HG03280 (cell line): ENCODE results near the gene PMEPA1.

ENCODE experiments used
- ATAC-seq: cut with Tn5 transposase; IDR thresholded peaks from one replicate; pipeline ENCODE4 v1.9.1; 2021; ENCODE audit warnings: mild to moderate bottlenecking, moderate library complexity; ENCODE audit not compliant: unreplicated experiment

The PMEPA1 gene

GRCh38 chr20:57612916-57613315, 96.9 kb downstream of the PMEPA1 start:
- no peak for ATAC-seq

GRCh38 chr20:57612436-57612835, 97.4 kb downstream of the PMEPA1 start:
- ATAC-seq, result no peak

DNA sequence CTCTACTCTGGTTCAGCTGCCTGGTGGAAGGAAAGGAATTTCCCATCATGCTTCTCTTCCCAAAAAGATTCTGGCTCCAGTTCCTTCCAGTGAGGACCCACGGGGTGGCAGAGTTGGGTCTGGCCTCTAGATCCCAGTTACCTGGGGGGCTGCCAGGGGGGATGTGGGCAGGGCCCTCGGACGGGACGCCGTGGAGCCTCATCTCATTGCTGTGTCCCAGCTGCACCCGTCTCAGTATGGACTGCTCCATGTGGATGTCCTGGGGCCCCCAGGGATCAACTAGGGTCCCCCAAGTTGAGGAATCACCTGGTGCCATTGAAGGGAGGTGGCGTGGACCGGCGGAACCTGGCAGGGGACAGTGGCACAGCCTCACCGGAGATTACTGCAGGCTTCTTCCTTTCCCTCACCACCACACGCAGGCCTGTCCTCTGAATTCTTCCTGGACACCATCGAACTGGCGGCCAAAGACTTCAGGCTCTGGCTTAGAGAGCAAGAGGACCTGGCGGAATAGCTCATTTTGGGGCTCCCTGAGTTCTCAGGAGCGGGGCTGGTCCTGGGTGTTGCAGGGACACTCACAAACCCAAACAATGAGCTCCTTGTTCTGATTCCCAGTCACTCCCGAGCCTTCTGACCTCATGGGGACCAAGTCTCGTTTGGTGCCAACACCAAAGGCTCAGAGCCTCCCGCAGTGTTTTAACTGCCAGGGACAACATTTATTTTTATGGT, 98.1 kb downstream of the PMEPA1 start:
- no peak for ATAC-seq

DNA sequence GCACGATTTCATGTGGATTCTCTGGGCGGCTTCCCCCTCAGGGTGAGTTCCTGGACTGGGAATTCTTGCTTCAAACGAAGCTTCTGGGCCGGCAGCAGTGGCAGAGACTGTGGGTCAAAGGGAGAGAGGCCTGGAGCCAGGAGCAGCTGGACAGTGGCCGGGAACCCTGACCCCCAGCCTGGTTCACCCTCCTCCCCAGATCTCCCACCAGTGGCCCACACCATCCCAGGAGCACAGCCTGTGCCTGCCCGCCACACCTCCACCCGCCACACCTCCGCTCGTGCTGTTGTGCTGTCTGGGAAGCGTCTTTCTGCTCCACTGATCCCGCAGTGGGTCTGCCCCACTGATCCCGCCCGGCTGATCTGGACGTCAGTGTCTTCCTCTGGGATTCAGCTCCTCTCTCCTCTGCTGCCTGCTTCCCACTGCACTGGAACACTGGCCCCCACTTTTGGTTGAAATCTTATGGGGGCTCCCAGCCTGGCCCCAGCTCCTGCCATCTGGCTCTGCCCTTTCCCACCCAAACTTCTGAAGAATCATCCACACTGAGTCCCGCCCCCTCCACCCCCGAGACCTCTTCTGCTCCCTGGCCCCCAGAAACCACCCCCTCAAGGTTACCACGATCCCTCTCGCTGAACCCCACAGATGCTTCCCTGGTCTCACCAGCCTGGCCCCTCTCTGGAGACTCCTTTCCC, 99.4 kb downstream of the PMEPA1 start:
- no peak for ATAC-seq

DNA sequence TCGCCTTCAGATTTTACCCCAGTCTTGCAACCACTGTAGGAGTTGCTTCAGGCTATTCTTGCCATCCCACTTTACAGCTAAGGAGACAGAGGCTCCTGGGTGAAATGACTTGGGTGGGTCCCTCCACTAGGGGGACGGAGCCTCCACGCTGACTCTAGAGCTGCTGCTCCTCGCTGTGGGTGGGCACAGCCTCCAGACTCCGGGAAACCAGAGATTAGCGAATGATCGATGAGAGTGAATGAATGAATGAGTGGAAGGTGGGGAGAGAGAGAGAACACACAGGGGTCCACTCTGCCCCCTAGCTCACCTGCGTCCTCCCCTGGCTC, 100.0 kb downstream of the PMEPA1 start:
- ATAC-seq, result no peak

DNA sequence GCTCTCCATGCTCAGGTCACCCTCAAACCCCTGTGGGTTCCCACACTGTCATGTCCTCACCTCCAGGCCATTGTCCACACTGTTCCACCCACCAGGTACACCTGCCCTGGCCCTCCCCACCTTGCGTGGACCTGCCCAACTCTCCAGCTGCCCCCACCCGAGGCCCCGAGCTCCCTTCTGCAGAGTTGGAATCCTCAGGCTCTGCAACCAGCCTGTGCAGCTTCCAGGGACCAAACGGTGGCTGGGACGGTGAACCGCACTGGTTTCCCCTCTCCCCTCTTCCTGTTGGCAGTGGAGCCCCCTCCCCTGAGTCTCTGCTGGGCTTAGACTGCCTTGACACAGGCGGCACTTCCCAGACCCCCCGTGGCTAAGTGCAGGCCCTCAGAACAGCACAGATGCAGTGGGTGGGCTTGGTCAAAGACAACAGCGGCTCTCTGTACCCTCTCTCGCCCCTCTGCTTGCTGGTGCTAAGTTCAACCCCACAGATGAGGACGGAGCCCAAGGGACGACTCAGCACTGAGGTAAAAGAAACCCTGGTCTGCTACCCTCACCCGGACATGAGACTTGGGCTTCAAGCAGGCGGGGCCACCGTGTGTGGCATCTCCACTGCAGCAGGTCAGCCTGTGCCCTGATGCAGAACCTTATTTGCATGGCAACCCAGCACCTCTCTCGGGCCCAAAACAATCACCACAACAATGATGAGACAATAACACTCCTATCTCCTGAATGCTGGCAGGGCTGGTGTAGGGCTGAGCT, 100.6 kb downstream of the PMEPA1 start:
- no peak for ATAC-seq

DNA sequence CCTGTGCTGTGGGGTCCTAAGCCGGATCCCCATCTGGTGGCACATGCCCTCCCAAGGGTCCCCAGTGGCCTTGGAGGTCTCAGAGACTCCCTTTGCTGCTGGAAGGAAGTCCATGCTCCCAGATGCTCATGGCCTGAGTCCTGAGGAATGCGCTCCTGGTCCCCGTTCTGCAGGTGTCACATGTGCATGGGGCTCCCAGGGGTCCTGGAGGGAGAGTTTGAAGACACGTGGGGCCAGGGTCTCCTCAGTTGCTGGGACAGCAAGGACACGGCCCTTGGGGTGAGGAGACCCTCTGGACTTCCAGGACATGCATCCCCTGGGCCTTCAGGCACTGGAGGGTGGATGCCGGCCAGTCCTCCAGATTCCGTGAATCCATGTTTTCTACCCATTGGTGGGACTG, 101.3 kb downstream of the PMEPA1 start:
- ATAC-seq, result no peak

DNA sequence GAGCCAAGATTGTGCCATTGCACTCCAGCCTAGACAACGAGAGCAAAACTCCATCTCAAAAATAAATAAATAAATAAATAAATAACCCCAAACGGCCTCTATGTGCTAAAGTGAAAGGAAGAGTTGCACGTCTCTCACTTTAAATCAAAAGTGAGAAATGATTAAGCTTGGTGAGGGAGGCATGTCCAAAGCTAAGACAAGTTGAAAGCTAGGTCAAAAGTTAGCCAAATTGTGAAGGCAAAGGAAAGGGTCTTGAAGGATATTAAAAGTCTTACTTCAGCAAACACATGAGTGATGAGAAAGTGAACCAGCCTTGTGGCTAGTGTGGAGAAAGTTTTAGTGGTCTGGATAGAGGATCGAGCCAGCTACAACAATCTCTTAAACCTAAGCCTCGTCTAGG, 103.9 kb downstream of the PMEPA1 start:
- no peak for ATAC-seq

DNA sequence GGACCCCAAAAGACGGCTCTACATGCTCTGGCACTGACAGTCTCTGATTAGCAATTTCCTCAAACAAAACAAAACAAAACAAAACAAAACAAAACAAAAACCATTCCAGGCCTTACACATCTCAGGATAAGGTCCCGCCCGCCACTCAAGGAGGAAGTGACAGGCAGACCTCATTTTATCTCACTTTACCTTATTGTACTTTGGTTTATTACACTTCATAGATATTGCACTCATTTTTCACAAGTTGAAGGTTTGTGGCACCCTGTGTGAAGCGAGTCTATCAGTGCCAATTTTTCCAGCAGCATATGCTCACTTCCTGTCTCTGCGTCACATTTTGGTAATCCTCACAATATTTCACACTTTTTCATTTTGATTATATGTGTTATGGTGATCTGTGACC, 104.8 kb downstream of the PMEPA1 start:
- no peak for ATAC-seq

- no peak for ATAC-seq
Observed at GRCh38 chr20:57603120-57603519, 106.7 kb downstream of the PMEPA1 start.

- ATAC-seq, result no peak
Observed at GRCh38 chr20:57601737-57602136, 108.1 kb downstream of the PMEPA1 start.

DNA sequence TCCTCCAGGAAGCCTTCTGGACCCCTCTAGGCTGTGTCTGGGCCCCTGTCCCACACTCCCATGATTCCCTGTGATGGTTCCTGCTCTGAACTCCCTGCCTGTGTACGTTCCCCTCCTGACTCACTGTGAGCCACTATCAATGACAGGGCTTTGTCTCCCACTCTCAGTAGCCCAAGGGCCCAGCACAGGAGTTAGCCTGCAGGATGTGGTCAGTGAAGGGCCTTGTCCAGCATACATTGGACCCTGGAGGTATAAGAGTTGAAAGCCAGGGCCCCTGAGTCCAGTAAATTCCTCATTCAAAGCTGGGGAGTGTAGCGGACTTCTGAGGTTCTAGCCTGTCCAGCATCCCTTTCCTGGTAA, 108.6 kb downstream of the PMEPA1 start:
- ATAC-seq, result no peak

- ATAC-seq, result no peak
Observed at GRCh38 chr20:57600320-57601210, 109.2 kb downstream of the PMEPA1 start.

DNA sequence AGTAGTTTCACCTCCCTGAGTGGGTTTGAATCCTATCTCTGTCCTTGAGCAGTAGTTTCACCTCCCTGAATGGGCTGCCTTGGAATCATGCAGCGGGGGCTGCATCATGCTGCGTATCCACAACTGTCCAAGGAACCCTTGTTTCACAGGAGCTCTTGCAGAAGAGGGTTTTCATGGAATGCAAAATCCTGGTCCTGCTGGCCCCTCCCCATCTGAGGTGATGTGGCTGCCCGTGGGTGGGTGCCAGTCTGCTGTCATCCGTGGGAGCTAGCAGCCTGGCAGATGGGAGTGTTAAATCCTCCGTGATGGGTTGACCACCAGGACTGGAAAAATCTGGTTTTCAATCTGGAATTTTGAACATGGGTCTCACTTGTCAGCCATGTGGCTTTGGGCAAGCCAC, 111.3 kb downstream of the PMEPA1 start:
- no peak for ATAC-seq
